GM23338 (cell line): ENCODE data around the gene THAP9. TPM values are rescaled to one million over a fixed set of nuclear protein-coding genes. Genes with fewer than 3 reads are reported as not detected.
"Not testable (repeated sequence)": the region's sequence is repeated elsewhere in the genome, so short reads cannot be mapped to it uniquely, and the experiment has no call there.

ENCODE experiments used
- ATAC-seq: fragments of 200-7000 bp; cut with Tn5 transposase; 3 replicates; pipeline ENCODE4 v1.9.1; 2020
- DNase-seq: peaks from one replicate; pipeline ENCODE4 v3.0.0-alpha.2; 2015; ENCODE audit warnings: low spot score
- H2AFZ ChIP-seq: fragments of 200-600 bp; sonication (generic); 2 replicates; pipeline ENCODE4 v1.8.0; 2016; ENCODE audit warnings: antibody characterized with exemption, mild to moderate bottlenecking, moderate library complexity
- H3F3A ChIP-seq: fragments of 200-600 bp; sonication (generic); replicated peaks from 2 replicates; pipeline ENCODE4 v1.8.0; 2017; ENCODE audit warnings: antibody characterized with exemption, mixed run types, low read depth
- H3K27ac ChIP-seq: fragments of 200-600 bp; sonication (generic); 2 replicates; pipeline ENCODE4 v1.6.1; 2016; ENCODE audit warnings: low read depth
- H3K27me3 ChIP-seq: fragments of 200-600 bp; sonication (generic); 2 replicates; pipeline ENCODE4 v1.8.0; 2016; ENCODE audit warnings: mild to moderate bottlenecking, mixed run types, moderate library complexity; ENCODE audit not compliant: insufficient read depth
- H3K36me3 ChIP-seq: fragments of 200-600 bp; sonication (generic); 2 replicates; pipeline ENCODE4 v1.8.0; 2016; ENCODE audit warnings: mild to moderate bottlenecking; ENCODE audit not compliant: insufficient read depth
- H3K4me1 ChIP-seq: fragments of 200-600 bp; sonication (generic); 2 replicates; pipeline ENCODE4 v1.8.0; 2016; ENCODE audit warnings: mild to moderate bottlenecking, moderate library complexity; ENCODE audit not compliant: insufficient read depth
- H3K4me2 ChIP-seq: fragments of 200-600 bp; sonication (generic); 2 replicates; pipeline ENCODE4 v1.7.1; 2017; ENCODE audit warnings: mixed run types
- H3K4me3 ChIP-seq: fragments of 200-600 bp; sonication (generic); 2 replicates; pipeline ENCODE4 v1.6.1; 2016; ENCODE audit warnings: mixed run types
- H3K79me2 ChIP-seq: fragments of 200-600 bp; sonication (generic); replicated peaks from 2 replicates; pipeline ENCODE4 v1.8.0; 2017; ENCODE audit warnings: mild to moderate bottlenecking; ENCODE audit not compliant: insufficient read depth
- H3K9me2 ChIP-seq: fragments of 200-600 bp; sonication (generic); 2 replicates; pipeline ENCODE4 v1.8.0; 2017; ENCODE audit not compliant: insufficient read depth
- H4K20me1 ChIP-seq: fragments of 200-600 bp; sonication (generic); replicated peaks from 2 replicates; pipeline ENCODE4 v1.8.0; 2017; ENCODE audit warnings: mild to moderate bottlenecking; ENCODE audit not compliant: insufficient read depth
- H3K27ac Mint-ChIP-seq: 2 replicates; pipeline ENCODE4 v1.8.0; 2020; ENCODE audit warnings: inconsistent platforms, mild to moderate bottlenecking, moderate library complexity, mixed read lengths
- H3K27me3 Mint-ChIP-seq: 3 replicates; pipeline ENCODE4 v1.8.0; 2022; ENCODE audit warnings: low read depth, mild to moderate bottlenecking, moderate library complexity, mixed read lengths, inconsistent platforms; ENCODE audit not compliant: insufficient read depth, poor library complexity
- H3K36me3 Mint-ChIP-seq: 3 replicates; pipeline ENCODE4 v1.8.0; 2021; ENCODE audit warnings: low read depth, mild to moderate bottlenecking, inconsistent platforms, moderate library complexity, mixed read lengths
- H3K4me1 Mint-ChIP-seq: 3 replicates; pipeline ENCODE4 v1.8.0; 2020; ENCODE audit warnings: mild to moderate bottlenecking, inconsistent platforms, mixed read lengths
- H3K4me3 Mint-ChIP-seq: 3 replicates; pipeline ENCODE4 v1.8.0; 2021; ENCODE audit warnings: moderate library complexity, mild to moderate bottlenecking, inconsistent platforms, mixed read lengths
- H3K9me3 Mint-ChIP-seq: 3 replicates; pipeline ENCODE4 v1.8.0; 2020; ENCODE audit warnings: moderate library complexity, mild to moderate bottlenecking, inconsistent platforms, mixed read lengths
- CREB1 ChIP-seq: fragments of 250-450 bp; sonication (Bioruptor Pico); IDR thresholded peaks from 2 replicates; pipeline ENCODE4 v1.5.0; 2020; ENCODE audit warnings: low read depth, mild to moderate bottlenecking, moderate library complexity
- EZH2 ChIP-seq: fragments of 200-600 bp; sonication (generic); IDR thresholded peaks from one replicate; pipeline ENCODE4 v1.8.0; 2017; ENCODE audit warnings: antibody characterized with exemption, mild to moderate bottlenecking, low read depth; ENCODE audit not compliant: unreplicated experiment
- EZH2phosphoT487 ChIP-seq: fragments of 200-600 bp; sonication (generic); IDR thresholded peaks from one replicate; pipeline ENCODE4 v1.8.1; 2018; ENCODE audit warnings: antibody characterized with exemption; ENCODE audit not compliant: unreplicated experiment
- JUNB ChIP-seq: IDR thresholded peaks from one replicate; pipeline ENCODE4 v1.6.1; 2016; ENCODE audit warnings: antibody characterized with exemption; ENCODE audit not compliant: unreplicated experiment
- POLR2AphosphoS5 ChIP-seq: IDR thresholded peaks from 2 replicates; pipeline ENCODE4 v1.6.1; 2016; ENCODE audit warnings: antibody characterized with exemption, low read depth
- STAT1 ChIP-seq: IDR thresholded peaks from one replicate; pipeline ENCODE4 v1.6.1; 2016; ENCODE audit warnings: antibody characterized with exemption; ENCODE audit not compliant: unreplicated experiment
- ZNF114 ChIP-seq: fragments of 250-450 bp; sonication (Bioruptor Pico); IDR thresholded peaks from 2 replicates; pipeline ENCODE4 v1.5.0; 2020; ENCODE audit warnings: mild to moderate bottlenecking, moderate library complexity
- polyA plus RNA-seq: library from polyadenylated mRNA; unstranded; fragments of >200 nt; fragmentation: Nextera tagmentation; extraction: Ambion mirVana; gene quantifications from 2 replicates; pipeline ENCODE4 v1.2.1, GENCODE V29; 2016
- total RNA-seq: library from RNA; depleted of rRNA; stranded (reverse); fragments of >200 nt; shearing (Covaris generic); gene quantifications from 2 replicates; pipeline ENCODE4 v1.2.3, GENCODE V29; 2014
- TF ChIP-seq, protein P1 (sequence below): IDR thresholded peaks from one replicate; pipeline ENCODE4 v1.6.1; 2018; ENCODE audit warnings: antibody characterized with exemption; ENCODE audit not compliant: unreplicated experiment
- TF ChIP-seq, protein P2 (sequence below): IDR thresholded peaks from 2 replicates; pipeline ENCODE4 v1.6.1; 2016; ENCODE audit warnings: antibody characterized with exemption

Gene THAP9
- total and polyA plus RNA-seq, 2 experiments from 2014 or later, result 8.7 to 22.3 TPM

DNA sequence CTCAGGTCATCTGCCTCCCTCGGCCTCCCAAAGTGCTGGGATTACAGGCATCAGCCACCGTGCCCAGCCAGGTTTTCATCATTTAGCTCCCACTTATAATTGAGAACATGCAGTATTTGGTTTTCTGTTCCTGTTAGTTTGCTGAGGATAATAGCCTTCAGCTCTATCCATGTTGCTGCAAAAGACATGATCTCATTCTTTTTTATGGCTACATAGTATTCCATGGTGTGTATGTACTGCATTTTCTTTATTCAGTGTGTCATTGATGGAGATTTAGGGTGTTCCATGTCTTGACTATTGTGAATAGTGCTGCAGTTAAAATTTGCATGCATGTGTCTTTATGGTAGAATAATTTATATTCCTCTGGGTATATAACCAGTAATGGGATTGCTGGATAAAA, 13.4 kb downstream of the THAP9 start:
- not testable (repeated sequence) for H3K27ac ChIP-seq, H3K9me2 ChIP-seq, H3K27me3 Mint-ChIP-seq, DNase-seq, H3K79me2 ChIP-seq, H2AFZ ChIP-seq, H3K4me1 Mint-ChIP-seq, ATAC-seq, H3K4me1 ChIP-seq, H3K4me3 ChIP-seq, H3K4me3 Mint-ChIP-seq, H3K27me3 ChIP-seq, H4K20me1 ChIP-seq, H3K27ac Mint-ChIP-seq, H3K9me3 Mint-ChIP-seq, H3F3A ChIP-seq, H3K4me2 ChIP-seq
- H3K36me3 ChIP-seq, result peaks cover 14% of the 10 kb centered on the region
- peaks cover 21% of the 10 kb centered on the region for H3K36me3 Mint-ChIP-seq

DNA sequence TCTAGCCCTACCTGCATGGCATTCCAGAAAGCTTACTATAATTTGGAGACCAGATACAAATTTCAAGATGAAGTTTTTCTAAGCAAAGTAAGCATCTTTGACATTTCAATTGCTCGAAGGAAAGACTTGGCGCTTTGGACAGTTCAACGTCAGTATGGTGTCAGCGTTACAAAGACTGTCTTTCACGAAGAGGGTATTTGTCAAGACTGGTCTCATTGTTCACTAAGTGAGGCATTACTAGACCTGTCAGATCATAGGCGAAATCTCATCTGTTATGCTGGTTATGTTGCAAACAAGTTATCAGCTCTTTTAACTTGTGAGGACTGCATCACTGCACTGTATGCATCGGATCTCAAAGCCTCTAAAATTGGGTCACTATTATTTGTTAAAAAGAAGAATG, 17.6 kb downstream of the THAP9 start:
- peaks cover 9% of the 10 kb centered on the region; the same call in 2 of the 3 replicates for H3K36me3 Mint-ChIP-seq
- H3K4me1 Mint-ChIP-seq, result no peaks in the 10 kb centered on the region
- ATAC-seq (no peak), DNase-seq (no peak)
- H3K27me3 Mint-ChIP-seq, result peaks cover 3% of the 10 kb centered on the region
- H3K9me3 Mint-ChIP-seq, result no peaks in the 10 kb centered on the region
- H3K27ac Mint-ChIP-seq, result no peak overlapping the region
- Histone ChIP-seq H3K4me3 (no peak overlapping the region), H3K4me2 (no peak overlapping the region), H3K27me3 (no peaks in the 10 kb centered on the region), H2AFZ (no peak overlapping the region), H3K4me1 (no peaks in the 10 kb centered on the region), H4K20me1 (0 out of 2 replicates have a peak, but pooled peaks cover 3% of the 10 kb centered on the region), H3K79me2 (no peaks in the 10 kb centered on the region), H3K9me2 (no peaks in the 10 kb centered on the region), H3F3A (no peaks in the 10 kb centered on the region), H3K36me3 (peaks cover 3% of the 10 kb centered on the region; the same call in 1 of the 2 replicates), H3K27ac (no peak overlapping the region)
- no peak overlapping the region for H3K4me3 Mint-ChIP-seq
- TF ChIP-seq EZH2phosphoT487 (no peak), EZH2 (no peak), CREB1 (CRISPR knock-in tag) (no peak), JUNB (no peak), POLR2AphosphoS5 (no peak), ZNF114 (CRISPR knock-in tag) (no peak), STAT1 (no peak)
- TF ChIP-seq, protein P1, sequence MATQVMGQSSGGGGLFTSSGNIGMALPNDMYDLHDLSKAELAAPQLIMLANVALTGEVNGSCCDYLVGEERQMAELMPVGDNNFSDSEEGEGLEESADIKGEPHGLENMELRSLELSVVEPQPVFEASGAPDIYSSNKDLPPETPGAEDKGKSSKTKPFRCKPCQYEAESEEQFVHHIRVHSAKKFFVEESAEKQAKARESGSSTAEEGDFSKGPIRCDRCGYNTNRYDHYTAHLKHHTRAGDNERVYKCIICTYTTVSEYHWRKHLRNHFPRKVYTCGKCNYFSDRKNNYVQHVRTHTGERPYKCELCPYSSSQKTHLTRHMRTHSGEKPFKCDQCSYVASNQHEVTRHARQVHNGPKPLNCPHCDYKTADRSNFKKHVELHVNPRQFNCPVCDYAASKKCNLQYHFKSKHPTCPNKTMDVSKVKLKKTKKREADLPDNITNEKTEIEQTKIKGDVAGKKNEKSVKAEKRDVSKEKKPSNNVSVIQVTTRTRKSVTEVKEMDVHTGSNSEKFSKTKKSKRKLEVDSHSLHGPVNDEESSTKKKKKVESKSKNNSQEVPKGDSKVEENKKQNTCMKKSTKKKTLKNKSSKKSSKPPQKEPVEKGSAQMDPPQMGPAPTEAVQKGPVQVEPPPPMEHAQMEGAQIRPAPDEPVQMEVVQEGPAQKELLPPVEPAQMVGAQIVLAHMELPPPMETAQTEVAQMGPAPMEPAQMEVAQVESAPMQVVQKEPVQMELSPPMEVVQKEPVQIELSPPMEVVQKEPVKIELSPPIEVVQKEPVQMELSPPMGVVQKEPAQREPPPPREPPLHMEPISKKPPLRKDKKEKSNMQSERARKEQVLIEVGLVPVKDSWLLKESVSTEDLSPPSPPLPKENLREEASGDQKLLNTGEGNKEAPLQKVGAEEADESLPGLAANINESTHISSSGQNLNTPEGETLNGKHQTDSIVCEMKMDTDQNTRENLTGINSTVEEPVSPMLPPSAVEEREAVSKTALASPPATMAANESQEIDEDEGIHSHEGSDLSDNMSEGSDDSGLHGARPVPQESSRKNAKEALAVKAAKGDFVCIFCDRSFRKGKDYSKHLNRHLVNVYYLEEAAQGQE, result no peak
- TF ChIP-seq, protein P2, sequence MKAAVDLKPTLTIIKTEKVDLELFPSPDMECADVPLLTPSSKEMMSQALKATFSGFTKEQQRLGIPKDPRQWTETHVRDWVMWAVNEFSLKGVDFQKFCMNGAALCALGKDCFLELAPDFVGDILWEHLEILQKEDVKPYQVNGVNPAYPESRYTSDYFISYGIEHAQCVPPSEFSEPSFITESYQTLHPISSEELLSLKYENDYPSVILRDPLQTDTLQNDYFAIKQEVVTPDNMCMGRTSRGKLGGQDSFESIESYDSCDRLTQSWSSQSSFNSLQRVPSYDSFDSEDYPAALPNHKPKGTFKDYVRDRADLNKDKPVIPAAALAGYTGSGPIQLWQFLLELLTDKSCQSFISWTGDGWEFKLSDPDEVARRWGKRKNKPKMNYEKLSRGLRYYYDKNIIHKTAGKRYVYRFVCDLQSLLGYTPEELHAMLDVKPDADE, result no peak
